IMR-90 (cell line): ENCODE measurements around the gene OPCML. TPM values are rescaled to one million over a fixed set of nuclear protein-coding genes. Genes with fewer than 3 reads are reported as not detected.

ENCODE experiments used
- ATAC-seq: fragments of 200-7000 bp; cut with Tn5 transposase; 2 replicates; pipeline ENCODE4 v1.9.1; 2020; ENCODE audit warnings: low read depth, mild to moderate bottlenecking, moderate library complexity
- BruUV-seq: library from RNA; stranded (reverse); fragments of 400-500 nt; replicated peaks from 2 replicates; lab custom pipeline; 2021; lab: Mats Ljungman, UMichigan
- CTCF ChIA-PET: fragments of 300-600 bp; formaldehyde crosslinking; extraction: SDS; loops from one replicate; lab custom pipeline; 2021; ENCODE audit warnings: antibody characterized with exemption; lab: Yijun Ruan, JAX
- POLR2A ChIA-PET: fragments of 300-600 bp; sonication (Branson Sonifier 250); formaldehyde crosslinking; loops from one replicate; lab custom pipeline; 2022; ENCODE audit warnings: antibody characterized with exemption; ENCODE audit not compliant: unreplicated experiment; lab: Charles Lee
- DNase-seq: peaks from one replicate; pipeline ENCODE4 v3.0.0; 2013
- H2AFZ ChIP-seq: replicated peaks from 2 replicates; pipeline ENCODE3; 2013; ENCODE audit warnings: low read length, mild to moderate bottlenecking; ENCODE audit not compliant: poor library complexity
- H2AK5ac ChIP-seq: 2 replicates; pipeline ENCODE4 v1.6.1; 2013; ENCODE audit warnings: low read depth, low read length, inconsistent platforms
- H2AK9ac ChIP-seq: replicated peaks from 2 replicates; pipeline ENCODE3; 2013; ENCODE audit warnings: mild to moderate bottlenecking, low read depth, low read length, moderate library complexity; ENCODE audit not compliant: poor library complexity
- H2BK120ac ChIP-seq: 2 replicates; pipeline ENCODE4 v1.6.1; 2013; ENCODE audit warnings: low read depth, low read length, inconsistent platforms
- H2BK15ac ChIP-seq: 3 replicates; pipeline ENCODE4 v1.6.1; 2013; ENCODE audit warnings: low read depth, low read length, inconsistent platforms
- H2BK20ac ChIP-seq: 2 replicates; pipeline ENCODE4 v1.6.1; 2013; ENCODE audit warnings: low read depth, mild to moderate bottlenecking, inconsistent platforms, low read length, moderate library complexity
- H2BK5ac ChIP-seq: 2 replicates; pipeline ENCODE4 v1.6.1; 2013; ENCODE audit warnings: mild to moderate bottlenecking, low read depth, low read length, inconsistent platforms; ENCODE audit not compliant: poor library complexity, severe bottlenecking
- H3K14ac ChIP-seq: replicated peaks from 2 replicates; pipeline ENCODE4 v1.6.1; 2013; ENCODE audit warnings: low read depth, low read length, inconsistent platforms
- H3K18ac ChIP-seq: 2 replicates; pipeline ENCODE4 v1.6.1; 2013; ENCODE audit warnings: low read depth, low read length, control low read depth
- H3K23ac ChIP-seq: 2 replicates; pipeline ENCODE4 v1.6.1; 2013; ENCODE audit warnings: low read depth, low read length, inconsistent platforms
- H3K27ac ChIP-seq: 2 replicates; pipeline ENCODE4 v1.5.1; 2013; ENCODE audit warnings: mild to moderate bottlenecking, control low read depth, low read length; ENCODE audit not compliant: insufficient read depth
- H3K27me3 ChIP-seq: 2 replicates; pipeline ENCODE4 v1.6.1; 2013; ENCODE audit warnings: low read length; ENCODE audit not compliant: control insufficient read depth, insufficient read depth
- H3K36me3 ChIP-seq: 2 replicates; pipeline ENCODE4 v1.6.1; 2013; ENCODE audit warnings: low read length, mixed read lengths; ENCODE audit not compliant: control insufficient read depth, insufficient read depth
- H3K4ac ChIP-seq: 2 replicates; pipeline ENCODE4 v1.6.1; 2013; ENCODE audit warnings: low read depth, low read length, inconsistent platforms
- H3K4me1 ChIP-seq: 2 replicates; pipeline ENCODE4 v1.6.1; 2013; ENCODE audit warnings: low read length, mixed read lengths; ENCODE audit not compliant: control insufficient read depth, insufficient read depth
- H3K4me2 ChIP-seq: 2 replicates; pipeline ENCODE4 v1.6.1; 2013; ENCODE audit warnings: low read depth, mild to moderate bottlenecking, control low read depth, low read length, moderate library complexity
- H3K4me3 ChIP-seq: 2 replicates; pipeline ENCODE4 v1.5.1; 2013; ENCODE audit warnings: low read depth, mild to moderate bottlenecking, control low read depth, low read length, moderate library complexity; ENCODE audit not compliant: insufficient read depth
- H3K56ac ChIP-seq: 2 replicates; pipeline ENCODE4 v1.6.1; 2013; ENCODE audit warnings: low read length, inconsistent platforms; ENCODE audit not compliant: insufficient read depth; ENCODE audit errors: extremely low read depth
- H3K79me1 ChIP-seq, 2 experiments: 2 replicates each; pipeline ENCODE4 v1.6.1; 2013; ENCODE audit warnings: low read length in 2 of 2, inconsistent platforms in 1 of 2, low read depth in 1 of 2
- H3K9ac ChIP-seq: 2 replicates; pipeline ENCODE4 v1.6.1; 2013; ENCODE audit warnings: low read depth, low read length, control low read depth
- H3K9me1 ChIP-seq: 2 replicates; pipeline ENCODE4 v1.6.1; 2013; ENCODE audit warnings: low read length, inconsistent platforms; ENCODE audit not compliant: insufficient read depth
- H3K9me3 ChIP-seq: 2 replicates; pipeline ENCODE4 v1.6.1; 2013; ENCODE audit warnings: low read length; ENCODE audit not compliant: control insufficient read depth, insufficient read depth
- H4K20me1 ChIP-seq: 2 replicates; pipeline ENCODE4 v1.6.1; 2013; ENCODE audit warnings: low read length, inconsistent platforms; ENCODE audit not compliant: insufficient read depth
- H4K5ac ChIP-seq: 2 replicates; pipeline ENCODE4 v1.6.1; 2013; ENCODE audit warnings: mild to moderate bottlenecking, low read depth, low read length, control low read depth
- H4K8ac ChIP-seq, 2 experiments: 2 replicates each; pipeline ENCODE4 v1.6.1; 2013; ENCODE audit warnings: low read depth in 2 of 2, low read length in 2 of 2, control low read depth in 1 of 2, inconsistent platforms in 1 of 2
- H4K91ac ChIP-seq: 2 replicates; pipeline ENCODE4 v1.6.1; 2013; ENCODE audit warnings: low read depth, low read length, inconsistent platforms; ENCODE audit not compliant: insufficient read depth
- CHD1 ChIP-seq: IDR thresholded peaks from 2 replicates; pipeline ENCODE4 v1.6.1; 2012; ENCODE audit warnings: low read depth, low read length, improper control_type of control experiment
- CTCF ChIP-seq: conservative IDR thresholded peaks from 2 replicates; pipeline ENCODE4 v1.5.1; 2012; ENCODE audit warnings: mild to moderate bottlenecking, low read depth, low read length, improper control_type of control experiment
- MAFK ChIP-seq: IDR thresholded peaks from 2 replicates; pipeline ENCODE4 v1.6.1; 2012; ENCODE audit warnings: low read depth, low read length, improper control_type of control experiment
- POLR2A ChIP-seq: IDR thresholded peaks from 2 replicates; pipeline ENCODE4 v1.6.1; 2012; ENCODE audit warnings: mild to moderate bottlenecking, low read depth, low read length
- RAD21 ChIP-seq: IDR thresholded peaks from 2 replicates; pipeline ENCODE4 v1.6.1; 2012; ENCODE audit warnings: low read length, improper control_type of control experiment
- RCOR1 ChIP-seq: IDR thresholded peaks from 2 replicates; pipeline ENCODE4 v1.6.1; 2012; ENCODE audit warnings: mild to moderate bottlenecking, low read length, improper control_type of control experiment; ENCODE audit not compliant: insufficient replicate concordance
- SMC3 ChIP-seq: fragments of 150-350 bp; IDR thresholded peaks from 2 replicates; pipeline ENCODE4 v1.6.1; 2016; ENCODE audit warnings: low read depth, mild to moderate bottlenecking, antibody characterized with exemption, low read length, moderate library complexity
- USF2 ChIP-seq: fragments of 150-350 bp; IDR thresholded peaks from 2 replicates; pipeline ENCODE4 v1.6.1; 2017; ENCODE audit warnings: mild to moderate bottlenecking, antibody characterized with exemption, low read length, low read depth
- WGBS, 2 experiments: methylation state at CpG; one replicate each; pipeline versions ENCODE4 v1.1.5 to v1.1.7; 2013; ENCODE audit warnings: missing lambda C conversion rate in 2 of 2; ENCODE audit not compliant: insufficient read length in 1 of 2; ENCODE audit errors: extremely low coverage in 2 of 2; 5-methylcytosine and 5-hydroxymethylcytosine counted together
- dilution Hi-C: fragments of 300-500 bp; cut with HindIII; formaldehyde crosslinking; loops from one replicate; pipeline ENCODE4 v1.14.3; 2018; ENCODE audit warnings: low sequenced_read_pairs; ENCODE audit not compliant: unreplicated experiment
- in situ Hi-C: fragments of 300-500 bp; cut with MboI; formaldehyde crosslinking; loops from 3 replicates; pipeline ENCODE4 v1.14.3; 2019; ENCODE audit warnings: low sequenced_read_pairs, inconsistent platforms, mixed read lengths
- intact Hi-C: fragments of 100-400 bp; cut with micrococcal nuclease; formaldehyde crosslinking; loops from 2 replicates; pipeline ENCODE4 v1.10.0; 2022
- polyA plus RNA-seq, 3 experiments: library from polyadenylated mRNA; depleted of rRNA; stranded (reverse); fragments of >200 nt; gene quantifications; 2 replicates each; pipeline ENCODE4 v1.2.3, GENCODE V29; 2012; ENCODE audit warnings: low replicate concordance in 1 of 3
- total RNA-seq: library from RNA; depleted of rRNA; stranded (reverse); fragments of >200 nt; gene quantifications from 2 replicates; pipeline ENCODE4 v1.2.3, GENCODE V29; 2012

Gene OPCML
- total and polyA plus RNA-seq, 2 of the 4 experiments (the other 2 are of a cell fraction), result under 0.01 to 2.6 TPM

- Histone ChIP-seq H3K9ac (no peak overlapping the region), H2AFZ (no peak overlapping the region), H3K9me3 (no peaks in the 10 kb centered on the region), H3K4me3 (no peak overlapping the region), H3K18ac (no peak overlapping the region), H4K20me1 (no peaks in the 10 kb centered on the region), H2BK15ac (no peak overlapping the region), H2BK120ac (0 out of 2 replicates have a peak overlapping the region, but pooled peaks have one; percentile 6), H3K14ac (no peak overlapping the region), H3K4ac (no peak overlapping the region), H2AK9ac (no peak overlapping the region), H3K23ac (no peak overlapping the region), H3K56ac (no peak overlapping the region), H4K8ac (0 out of 4 replicates have a peak overlapping the region, but pooled peaks of 1 of the 2 experiments have one; percentile 32), H3K27ac (no peak overlapping the region), H2BK5ac (no peak overlapping the region), H4K91ac (no peak overlapping the region), H2AK5ac (no peak overlapping the region), H2BK20ac (no peak overlapping the region; the same call in 1 of the 2 replicates), H3K36me3 (no peaks in the 10 kb centered on the region), H3K79me1 (no peaks in the 10 kb centered on the region), H3K27me3 (no peaks in the 10 kb centered on the region), H3K9me1 (no peaks in the 10 kb centered on the region), H4K5ac (no peak overlapping the region), H3K4me2 (no peak overlapping the region), H3K4me1 (peaks cover 5% of the 10 kb centered on the region; the same call in 1 of the 2 replicates)
- dilution Hi-C loops (no loop called here), intact Hi-C loops (no loop called here), in situ Hi-C loops (no loop called here)
- ATAC-seq (no peak), DNase-seq (no peak)
- no CpG with 5 or more reads among the region's 2 CpGs for WGBS, 2 experiments
- CTCF ChIA-PET, result no interaction called here
- POLR2A ChIA-PET, result no interaction called here
- TF ChIP-seq POLR2A (no peak), CHD1 (no peak), RAD21 (no peak), CTCF (no peak), USF2 (no peak), RCOR1 (no peak), MAFK (no peak), SMC3 (no peak)
- BruUV-seq, result no TSS peak
These were observed 924.7 kb downstream of the OPCML start for GRCh38 chr11:132607575-132607974.
